Kidney epithelial cell (primary cell): Measurements from ENCODE around the gene RMC1. TPM values are rescaled to one million over a fixed set of nuclear protein-coding genes. Genes with fewer than 3 reads are reported as not detected.
"Not testable (repeated sequence)": the region's sequence is repeated elsewhere in the genome, so short reads cannot be mapped to it uniquely, and the experiment has no call there.

Source experiments
- DNase-seq: peaks from one replicate; pipeline ENCODE4 v3.0.0-alpha.2; 2010; ENCODE audit warnings: low read depth
- H3K27me3 ChIP-seq: 2 replicates; pipeline ENCODE4 v1.6.0; 2011; ENCODE audit warnings: low read length; ENCODE audit not compliant: control insufficient read depth, insufficient read depth
- H3K36me3 ChIP-seq: 2 replicates; pipeline ENCODE4 v1.5.1; 2011; ENCODE audit warnings: low read length; ENCODE audit not compliant: control insufficient read depth, insufficient read depth
- H3K4me3 ChIP-seq: 2 replicates; pipeline ENCODE4 v1.5.1; 2011; ENCODE audit warnings: low read depth, mild to moderate bottlenecking, control low read depth, low read length
- total RNA-seq: library from RNA; depleted of rRNA; stranded (reverse); fragments of >200 nt; gene quantifications from 2 replicates; pipeline ENCODE4 v1.2.3, GENCODE V29; 2015
- TF ChIP-seq, protein P1 (sequence below): IDR thresholded peaks from 2 replicates; pipeline ENCODE4 v1.5.1; 2011; ENCODE audit warnings: mild to moderate bottlenecking, moderate library complexity, low read length, control low read depth, inconsistent platforms; ENCODE audit not compliant: insufficient read depth, poor library complexity, severe bottlenecking

Gene RMC1
- total RNA-seq, 1 donor from 2014 or later: 32.8 TPM

DNA sequence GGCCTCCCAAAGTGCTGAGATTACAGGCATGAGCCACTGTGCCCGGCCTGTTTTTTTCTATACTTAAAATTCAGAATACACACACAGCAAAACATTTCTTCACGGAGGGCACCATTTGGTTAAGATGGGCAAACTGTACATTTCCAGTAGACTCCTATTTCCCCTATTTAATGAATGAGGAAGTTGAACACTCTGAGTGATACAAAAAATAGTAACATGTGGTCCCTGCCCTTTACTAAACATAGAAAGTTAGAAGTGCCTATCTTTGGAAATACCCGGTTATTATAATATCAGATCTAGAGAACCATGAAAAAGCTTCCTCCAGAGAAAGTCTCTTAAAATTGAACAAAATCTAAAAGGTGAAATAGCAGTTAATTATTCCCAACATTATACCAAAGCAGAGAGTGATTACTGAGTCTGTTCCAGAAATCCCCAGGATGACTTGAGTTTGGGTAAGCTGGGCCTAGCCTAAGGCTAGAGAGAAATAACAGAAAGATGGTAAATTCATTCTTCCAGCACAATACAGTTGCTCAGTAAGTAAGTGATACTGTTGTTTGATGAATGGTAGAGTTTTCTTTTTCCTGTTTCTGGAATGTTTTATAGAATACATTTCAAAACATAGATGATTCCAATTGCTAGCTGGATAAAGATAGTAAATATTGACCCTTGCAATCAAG is 23.3 kb upstream of the RMC1 start:
- TF ChIP-seq, protein P1, sequence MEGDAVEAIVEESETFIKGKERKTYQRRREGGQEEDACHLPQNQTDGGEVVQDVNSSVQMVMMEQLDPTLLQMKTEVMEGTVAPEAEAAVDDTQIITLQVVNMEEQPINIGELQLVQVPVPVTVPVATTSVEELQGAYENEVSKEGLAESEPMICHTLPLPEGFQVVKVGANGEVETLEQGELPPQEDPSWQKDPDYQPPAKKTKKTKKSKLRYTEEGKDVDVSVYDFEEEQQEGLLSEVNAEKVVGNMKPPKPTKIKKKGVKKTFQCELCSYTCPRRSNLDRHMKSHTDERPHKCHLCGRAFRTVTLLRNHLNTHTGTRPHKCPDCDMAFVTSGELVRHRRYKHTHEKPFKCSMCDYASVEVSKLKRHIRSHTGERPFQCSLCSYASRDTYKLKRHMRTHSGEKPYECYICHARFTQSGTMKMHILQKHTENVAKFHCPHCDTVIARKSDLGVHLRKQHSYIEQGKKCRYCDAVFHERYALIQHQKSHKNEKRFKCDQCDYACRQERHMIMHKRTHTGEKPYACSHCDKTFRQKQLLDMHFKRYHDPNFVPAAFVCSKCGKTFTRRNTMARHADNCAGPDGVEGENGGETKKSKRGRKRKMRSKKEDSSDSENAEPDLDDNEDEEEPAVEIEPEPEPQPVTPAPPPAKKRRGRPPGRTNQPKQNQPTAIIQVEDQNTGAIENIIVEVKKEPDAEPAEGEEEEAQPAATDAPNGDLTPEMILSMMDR: no peak
- H3K4me3 ChIP-seq: no peak overlapping the region
- H3K27me3 ChIP-seq: no peaks in the 10 kb centered on the region
- DNase-seq: no peak
- H3K36me3 ChIP-seq: no peaks in the 10 kb centered on the region

DNA sequence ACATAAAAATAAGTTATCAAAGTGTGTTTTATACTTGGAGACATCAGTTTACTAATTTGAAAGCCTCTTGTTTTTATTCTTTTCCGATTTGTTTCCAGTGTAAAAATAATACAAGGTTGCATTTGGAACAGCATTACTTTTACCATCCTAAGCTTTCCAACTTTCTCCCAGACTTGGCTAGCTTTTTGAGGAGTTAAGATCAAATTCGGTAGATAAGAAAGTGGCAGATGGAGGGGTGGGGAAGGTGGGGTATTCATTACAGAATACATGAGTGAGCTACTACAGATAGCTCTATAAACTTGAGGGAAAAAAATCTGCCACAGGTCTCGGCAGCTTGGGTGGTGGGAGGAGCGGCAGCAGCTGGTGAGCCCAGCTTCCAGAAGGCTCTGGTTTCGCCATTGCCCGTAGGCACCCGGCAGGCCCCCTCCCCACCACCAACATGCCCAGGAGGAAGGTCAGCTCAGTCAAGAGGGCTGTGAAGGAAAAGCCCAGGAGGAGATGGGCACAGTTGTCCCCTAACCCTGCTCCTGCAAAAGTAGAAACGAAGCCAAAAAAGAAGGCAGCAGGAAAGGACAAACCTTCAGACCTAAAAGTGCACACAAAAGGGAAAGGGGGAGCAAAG is 18.6 kb upstream of the RMC1 start:
- no peak for DNase-seq
- no peak overlapping the region for H3K4me3 ChIP-seq
- H3K36me3 ChIP-seq: no peaks in the 10 kb centered on the region
- TF ChIP-seq, protein P1: no peak
- no peaks in the 10 kb centered on the region for H3K27me3 ChIP-seq

DNA sequence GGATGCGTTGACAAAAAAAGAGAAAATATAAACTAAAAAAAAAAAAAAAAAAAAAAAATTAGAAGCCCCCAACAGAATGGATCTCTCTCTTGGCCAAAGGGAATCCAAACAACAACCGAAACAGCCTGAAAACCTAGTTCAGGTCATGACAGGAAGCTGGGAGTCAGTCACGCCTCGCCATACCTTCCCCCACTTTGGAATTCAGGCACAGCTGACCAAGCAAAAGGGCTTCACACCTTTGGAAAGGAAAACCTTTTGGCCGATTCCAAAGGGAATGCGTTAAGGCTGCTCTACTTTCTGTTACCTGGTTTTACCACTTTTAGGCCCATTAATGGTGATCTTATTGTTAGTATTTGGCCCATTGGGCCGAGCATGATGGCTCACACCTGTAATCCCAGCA is 17.9 kb upstream of the RMC1 start:
- Histone ChIP-seq H3K4me3 (no peak overlapping the region), H3K27me3 (no peaks in the 10 kb centered on the region), H3K36me3 (no peaks in the 10 kb centered on the region)
- TF ChIP-seq, protein P1: no peak
- no peak for DNase-seq

DNA sequence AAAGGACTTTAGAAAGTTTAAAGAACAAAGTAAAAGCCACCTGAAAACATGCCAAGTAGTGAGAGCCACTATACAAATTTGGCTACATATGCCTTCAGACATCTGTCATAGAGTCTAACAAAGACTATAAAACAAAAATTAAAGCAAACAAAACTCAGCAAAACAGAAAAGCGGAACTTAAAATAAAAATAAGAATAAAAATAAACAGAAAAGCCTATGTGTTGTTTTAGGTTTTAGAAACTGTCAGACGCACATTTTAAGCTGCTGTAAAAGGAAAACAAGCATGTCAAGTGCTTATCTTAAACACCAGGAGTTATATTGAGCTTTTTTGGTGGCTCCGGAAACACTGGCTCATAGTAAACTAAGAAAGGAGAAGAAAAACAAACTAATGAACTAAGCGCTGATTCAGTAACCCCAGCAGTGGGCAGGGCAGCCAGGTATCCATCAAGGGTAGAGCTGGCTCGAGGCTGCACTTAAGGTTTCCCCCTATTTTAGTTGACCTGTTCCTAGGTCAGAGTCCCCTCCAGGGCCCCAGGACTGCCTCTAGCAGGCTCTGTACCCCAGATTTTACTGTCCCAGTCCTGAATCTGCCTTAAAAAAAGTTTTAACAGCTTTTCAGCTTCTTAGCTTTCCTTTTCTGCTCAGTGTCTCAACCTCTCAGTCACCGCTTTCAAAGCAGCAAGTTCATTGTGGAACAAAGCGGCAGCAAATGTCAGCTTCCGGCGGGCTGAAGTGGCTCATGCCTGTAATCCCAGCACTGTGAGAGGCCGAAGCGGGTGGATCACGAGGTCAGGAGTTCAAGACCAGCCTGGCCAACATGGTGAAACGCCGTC is 15.4 kb upstream of the RMC1 start:
- TF ChIP-seq, protein P1: no peak
- Histone ChIP-seq H3K4me3 (no peak overlapping the region), H3K27me3 (no peaks in the 10 kb centered on the region), H3K36me3 (no peaks in the 10 kb centered on the region)
- no peak for DNase-seq

DNA sequence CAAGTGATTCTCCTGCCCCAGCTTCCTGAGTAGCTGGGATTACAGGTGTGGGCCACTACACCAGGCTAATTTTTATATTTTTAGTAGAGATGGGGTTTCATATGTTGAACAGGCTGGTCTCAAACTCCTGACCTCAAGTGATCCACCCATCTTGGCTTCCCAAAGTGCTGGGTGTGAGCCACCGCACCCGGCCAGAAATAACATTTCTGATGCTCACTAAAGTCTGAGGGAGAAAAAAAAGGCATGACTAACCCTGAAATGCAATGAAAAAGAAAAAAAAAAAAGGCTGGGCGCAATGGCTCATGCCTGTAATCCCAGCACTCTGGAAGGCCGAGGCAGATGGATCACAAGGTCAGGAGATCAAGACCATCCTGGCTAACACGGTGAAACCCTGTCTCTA is 13.7 kb upstream of the RMC1 start:
- DNase-seq, H3K27me3 ChIP-seq, H3K36me3 ChIP-seq, H3K4me3 ChIP-seq: not testable (repeated sequence)

DNA sequence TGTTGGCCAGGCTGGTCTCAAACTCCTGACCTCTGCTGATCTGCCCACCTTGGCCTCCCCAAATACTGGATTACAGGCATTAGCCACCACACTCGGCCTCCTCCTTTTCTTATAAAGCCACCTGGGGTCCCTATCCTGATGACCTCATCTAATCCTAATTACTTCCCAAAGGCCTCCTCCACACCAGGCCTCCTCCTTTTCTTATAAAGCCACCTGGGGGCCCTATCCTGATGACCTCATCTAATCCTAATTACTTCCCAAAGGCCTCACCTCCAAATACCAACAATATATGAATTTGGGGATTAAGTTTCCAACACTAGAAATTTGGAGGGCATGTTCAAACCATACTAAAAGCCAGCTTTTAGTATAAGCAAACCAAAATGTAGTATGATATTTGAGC is 9.7 kb upstream of the RMC1 start:
- no peaks in the 10 kb centered on the region for H3K27me3 ChIP-seq
- H3K36me3 ChIP-seq: no peaks in the 10 kb centered on the region
- DNase-seq: no peak
- H3K4me3 ChIP-seq: no peak overlapping the region
- TF ChIP-seq, protein P1: no peak
